Mucosa of gallbladder (tissue), 1 donor: ENCODE data around the gene C14orf119. TPM values are rescaled to one million over a fixed set of nuclear protein-coding genes. Genes with fewer than 3 reads are reported as not detected.

Experiments used
- DNase-seq: peaks from one replicate; pipeline ENCODE4 v3.0.0-alpha.2; 2020; ENCODE audit warnings: low spot score
- total RNA-seq: library from RNA; stranded (reverse); gene quantifications from one replicate; pipeline ENCODE4 v1.2.1, GENCODE V29; 2021
- donor health status: DM: no; HTN: no; CAD: no.

C14orf119 gene
- total RNA-seq, 1 donor from 2014 or later = 46.1 TPM

- no peak for DNase-seq
Measured at GRCh38 chr14:23149745-23150144, 54.4 kb downstream of the C14orf119 start.

Other genes with a start within 250 kb of the C14orf119 start
- 315 TPM for gene LRP10, start 223.8 kb upstream of the C14orf119 start, total RNA-seq
- 1.4 TPM for gene REM2, start 212.3 kb upstream of the C14orf119 start, total RNA-seq
- 76.5 TPM for gene RBM23, start 176.4 kb upstream of the C14orf119 start, total RNA-seq
- gene PRMT5, start 166.1 kb upstream of the C14orf119 start, total RNA-seq = 51.0 TPM
- 38.8 TPM for gene HAUS4, start 138.4 kb upstream of the C14orf119 start, total RNA-seq
- 53.3 TPM for gene AJUBA, start 113.0 kb upstream of the C14orf119 start, total RNA-seq
- 13.9 TPM for gene C14orf93, start 85.4 kb upstream of the C14orf119 start, total RNA-seq
- gene PSMB5, start 60.6 kb upstream of the C14orf119 start, total RNA-seq = 103 TPM
- not detected for gene PSMB11, start 53.3 kb upstream of the C14orf119 start, total RNA-seq
- gene CDH24, start 38.0 kb upstream of the C14orf119 start, total RNA-seq = 22.1 TPM
- gene ACIN1, start 369 bp upstream of the C14orf119 start, total RNA-seq = 196 TPM
- gene CIROP, start 9.5 kb downstream of the C14orf119 start, total RNA-seq = not detected
- gene CEBPE, start 23.8 kb downstream of the C14orf119 start, total RNA-seq = 0.20 TPM
- 98.5 TPM for gene SLC7A8, start 88.2 kb downstream of the C14orf119 start, total RNA-seq
- gene RNF212B, start 142.4 kb downstream of the C14orf119 start, total RNA-seq = 0.20 TPM
- gene HOMEZ, start 190.6 kb downstream of the C14orf119 start, total RNA-seq = 26.0 TPM
- 24.4 TPM for gene PPP1R3E, start 207.4 kb downstream of the C14orf119 start, total RNA-seq
- 54.2 TPM for gene BCL2L2, start 211.3 kb downstream of the C14orf119 start, total RNA-seq
- gene PABPN1, start 226.0 kb downstream of the C14orf119 start, total RNA-seq = 186 TPM